Liver (tissue), 9 donors: ENCODE data around the gene NAT8L. TPM values are rescaled to one million over a fixed set of nuclear protein-coding genes. Genes with fewer than 3 reads are reported as not detected.

Source experiments
- DNase-seq: peaks from one replicate; pipeline ENCODE4 v3.0.0-alpha.2; 2017; ENCODE audit warnings: low spot score
- H3K27ac ChIP-seq, 2 donors: one replicate each; pipeline ENCODE4 v1.7.0; 2013; ENCODE audit warnings: inconsistent platforms in 2 of 2, low read length in 2 of 2, control low read depth in 1 of 2, low read depth in 1 of 2, mild to moderate bottlenecking in 1 of 2
- H3K27me3 ChIP-seq, 4 donors: one replicate each; pipeline versions ENCODE4 v1.6.1 to v1.7.0; 2013; ENCODE audit warnings: low read length in 3 of 4, inconsistent platforms in 1 of 4, mild to moderate bottlenecking in 1 of 4, moderate library complexity in 1 of 4; ENCODE audit not compliant: control insufficient read depth in 4 of 4, insufficient read depth in 4 of 4
- H3K36me3 ChIP-seq, 4 donors: one replicate each; pipeline versions ENCODE4 v1.6.1 to v1.7.0; 2013; ENCODE audit warnings: low read length in 3 of 4, mild to moderate bottlenecking in 3 of 4, low read depth in 1 of 4, moderate library complexity in 1 of 4; ENCODE audit not compliant: control insufficient read depth in 4 of 4, insufficient read depth in 3 of 4
- H3K4me1 ChIP-seq, 4 donors: one replicate each; pipeline versions ENCODE4 v1.6.1 to v1.7.0; 2013; ENCODE audit warnings: low read length in 3 of 4, mild to moderate bottlenecking in 3 of 4, moderate library complexity in 1 of 4; ENCODE audit not compliant: control insufficient read depth in 4 of 4, insufficient read depth in 4 of 4
- H3K4me3 ChIP-seq, 3 donors: one replicate each; pipeline versions ENCODE4 v1.6.1 to v1.7.0; 2013; ENCODE audit warnings: low read length in 3 of 3, control low read depth in 1 of 3, low read depth in 1 of 3, mild to moderate bottlenecking in 1 of 3
- H3K9ac ChIP-seq, 2 donors: one replicate each; pipeline ENCODE4 v1.7.0; 2013; ENCODE audit warnings: low read length in 2 of 2, mild to moderate bottlenecking in 2 of 2, moderate library complexity in 2 of 2, control low read depth in 1 of 2, low read depth in 1 of 2
- H3K9me3 ChIP-seq, 4 donors: one replicate each; pipeline versions ENCODE4 v1.6.1 to v1.7.0; 2013; ENCODE audit warnings: low read length in 3 of 4; ENCODE audit not compliant: control insufficient read depth in 4 of 4
- EGR1 ChIP-seq, 2 donors: IDR thresholded peaks; 2 replicates each; pipeline ENCODE4 v1.6.1; 2016 to 2018; ENCODE audit warnings: antibody characterized with exemption in 2 of 2, low read depth in 2 of 2
- FOXA1 ChIP-seq: IDR thresholded peaks from 2 replicates; pipeline ENCODE4 v1.6.1; 2016; ENCODE audit warnings: antibody characterized with exemption
- FOXA2 ChIP-seq: IDR thresholded peaks from 2 replicates; pipeline ENCODE4 v1.6.1; 2016; ENCODE audit warnings: antibody characterized with exemption
- GABPA ChIP-seq, 2 donors: IDR thresholded peaks in 1 of 2; conservative IDR thresholded peaks in 1 of 2; 2 replicates each; pipeline ENCODE4 v1.6.1; 2016; ENCODE audit warnings: antibody characterized with exemption in 2 of 2, mild to moderate bottlenecking in 1 of 2, moderate library complexity in 1 of 2
- HNF4A ChIP-seq, 2 donors: conservative IDR thresholded peaks; 2 replicates each; pipeline ENCODE4 v1.6.1; 2016; ENCODE audit warnings: antibody characterized with exemption in 2 of 2, mild to moderate bottlenecking in 2 of 2
- HNF4G ChIP-seq: IDR thresholded peaks from 2 replicates; pipeline ENCODE4 v1.6.1; 2016; ENCODE audit warnings: antibody characterized with exemption
- JUND ChIP-seq, 2 donors: IDR thresholded peaks; 2 replicates each; pipeline ENCODE4 v1.6.1; 2016; ENCODE audit warnings: antibody characterized with exemption in 2 of 2
- MAX ChIP-seq: IDR thresholded peaks from 2 replicates; pipeline ENCODE4 v1.6.1; 2016; ENCODE audit warnings: antibody characterized with exemption
- NR2F2 ChIP-seq: IDR thresholded peaks from 2 replicates; pipeline ENCODE4 v1.6.1; 2016; ENCODE audit warnings: antibody characterized with exemption
- RAD21 ChIP-seq, 2 donors: IDR thresholded peaks; 2 replicates each; pipeline ENCODE4 v1.6.1; 2016; ENCODE audit warnings: antibody characterized with exemption in 2 of 2, mild to moderate bottlenecking in 2 of 2
- RXRA ChIP-seq, 2 donors: IDR thresholded peaks; 2 replicates each; pipeline ENCODE4 v1.6.1; 2017 to 2018; ENCODE audit warnings: antibody characterized with exemption in 2 of 2, mild to moderate bottlenecking in 1 of 2
- SP1 ChIP-seq: IDR thresholded peaks from 2 replicates; pipeline ENCODE4 v1.6.1; 2018; ENCODE audit warnings: antibody characterized with exemption, mild to moderate bottlenecking
- TAF1 ChIP-seq: conservative IDR thresholded peaks from 2 replicates; pipeline ENCODE4 v1.6.1; 2016; ENCODE audit warnings: antibody characterized with exemption, mild to moderate bottlenecking
- YY1 ChIP-seq: IDR thresholded peaks from 2 replicates; pipeline ENCODE4 v1.6.1; 2016; ENCODE audit warnings: antibody characterized with exemption, mild to moderate bottlenecking
- ZBTB33 ChIP-seq: IDR thresholded peaks from 2 replicates; pipeline ENCODE4 v1.6.1; 2016; ENCODE audit warnings: antibody characterized with exemption
- WGBS: extraction: QIAGEN DNeasy Blood & Tissue Kit; methylation state at CpG from one replicate; pipeline ENCODE4 v1.1.7; 2013; 5-methylcytosine and 5-hydroxymethylcytosine counted together
- polyA plus RNA-seq, 2 donors: library from polyadenylated mRNA; stranded (reverse) in 1 of 2; unstranded in 1 of 2; fragments of 200-250 nt in 1 of 2; fragments of >200 nt in 1 of 2; fragmentation: Nextera tagmentation in 1 of 2; extraction: Ambion mirVana in 1 of 2; gene quantifications; one replicate each; pipeline versions ENCODE4 v1.2.1 to v1.2.3, GENCODE V29; 2013 to 2015
- total RNA-seq, 2 donors: library from RNA; depleted of rRNA; stranded (reverse); fragments of >200 nt; gene quantifications; one replicate each; pipeline ENCODE4 v1.2.3, GENCODE V29; 2014
- TF ChIP-seq, protein P1 (sequence below): IDR thresholded peaks from 2 replicates; pipeline ENCODE4 v1.6.1; 2016; ENCODE audit warnings: antibody characterized with exemption, mild to moderate bottlenecking
- TF ChIP-seq, protein P2 (sequence below): fragments of 150-350 bp; IDR thresholded peaks from 2 replicates; pipeline ENCODE4 v1.5.1; 2017; ENCODE audit warnings: improper control_type of control experiment, low read depth, low read length; ENCODE audit not compliant: missing input control
- TF ChIP-seq, protein P3 (sequence below): IDR thresholded peaks from 2 replicates; pipeline ENCODE4 v1.6.1; 2016; ENCODE audit warnings: antibody characterized with exemption
- donor health status: healthy.
- donor health status: healthy.
- donor health status: healthy.
- donor health status: healthy.
- donor health status: healthy.

Gene NAT8L
- total and polyA plus RNA-seq, 4 donors, result 0.07 to 0.09 (median 0.08) TPM; not detected in 1

GRCh38 chr4:2102045-2102883 is 43.1 kb downstream of the NAT8L start:
- 90% methylated on average over 4 of the region's 4 CpGs for WGBS
- Histone ChIP-seq H3K27ac (no peak overlapping the region), H3K9me3 (peaks cover 0 to 18% (median 3%) of the 10 kb centered on the region in 4 donors), H3K36me3 (no peaks in the 10 kb centered on the region), H3K4me3 (no peak overlapping the region), H3K27me3 (no peaks in the 10 kb centered on the region), H3K9ac (no peak overlapping the region), H3K4me1 (no peaks in the 10 kb centered on the region)
- DNase-seq, result no peak
- TF ChIP-seq, protein P1, sequence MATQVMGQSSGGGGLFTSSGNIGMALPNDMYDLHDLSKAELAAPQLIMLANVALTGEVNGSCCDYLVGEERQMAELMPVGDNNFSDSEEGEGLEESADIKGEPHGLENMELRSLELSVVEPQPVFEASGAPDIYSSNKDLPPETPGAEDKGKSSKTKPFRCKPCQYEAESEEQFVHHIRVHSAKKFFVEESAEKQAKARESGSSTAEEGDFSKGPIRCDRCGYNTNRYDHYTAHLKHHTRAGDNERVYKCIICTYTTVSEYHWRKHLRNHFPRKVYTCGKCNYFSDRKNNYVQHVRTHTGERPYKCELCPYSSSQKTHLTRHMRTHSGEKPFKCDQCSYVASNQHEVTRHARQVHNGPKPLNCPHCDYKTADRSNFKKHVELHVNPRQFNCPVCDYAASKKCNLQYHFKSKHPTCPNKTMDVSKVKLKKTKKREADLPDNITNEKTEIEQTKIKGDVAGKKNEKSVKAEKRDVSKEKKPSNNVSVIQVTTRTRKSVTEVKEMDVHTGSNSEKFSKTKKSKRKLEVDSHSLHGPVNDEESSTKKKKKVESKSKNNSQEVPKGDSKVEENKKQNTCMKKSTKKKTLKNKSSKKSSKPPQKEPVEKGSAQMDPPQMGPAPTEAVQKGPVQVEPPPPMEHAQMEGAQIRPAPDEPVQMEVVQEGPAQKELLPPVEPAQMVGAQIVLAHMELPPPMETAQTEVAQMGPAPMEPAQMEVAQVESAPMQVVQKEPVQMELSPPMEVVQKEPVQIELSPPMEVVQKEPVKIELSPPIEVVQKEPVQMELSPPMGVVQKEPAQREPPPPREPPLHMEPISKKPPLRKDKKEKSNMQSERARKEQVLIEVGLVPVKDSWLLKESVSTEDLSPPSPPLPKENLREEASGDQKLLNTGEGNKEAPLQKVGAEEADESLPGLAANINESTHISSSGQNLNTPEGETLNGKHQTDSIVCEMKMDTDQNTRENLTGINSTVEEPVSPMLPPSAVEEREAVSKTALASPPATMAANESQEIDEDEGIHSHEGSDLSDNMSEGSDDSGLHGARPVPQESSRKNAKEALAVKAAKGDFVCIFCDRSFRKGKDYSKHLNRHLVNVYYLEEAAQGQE, result no peak
- TF ChIP-seq ZBTB33 (no peak), YY1 (no peak), EGR1 (IDR thresholded peaks at IDR 0.05; ENCODE audit: low read depth in 2 of 2) (no peak), TAF1 (no peak), HNF4A (conservative IDR thresholded peaks at IDR 0.05) (no peak), SP1 (no peak), FOXA1 (no peak), HNF4G (no peak), JUND (IDR thresholded peaks at IDR 0.05) (no peak), FOXA2 (no peak), GABPA (IDR thresholded peaks at IDR 0.05 in 1 of 2, conservative IDR thresholded peaks at IDR 0.05 in 1 of 2) (no peak), RXRA (IDR thresholded peaks at IDR 0.05) (no peak), MAX (no peak), RAD21 (IDR thresholded peaks at IDR 0.05) (no peak), NR2F2 (no peak)
- TF ChIP-seq, protein P2, sequence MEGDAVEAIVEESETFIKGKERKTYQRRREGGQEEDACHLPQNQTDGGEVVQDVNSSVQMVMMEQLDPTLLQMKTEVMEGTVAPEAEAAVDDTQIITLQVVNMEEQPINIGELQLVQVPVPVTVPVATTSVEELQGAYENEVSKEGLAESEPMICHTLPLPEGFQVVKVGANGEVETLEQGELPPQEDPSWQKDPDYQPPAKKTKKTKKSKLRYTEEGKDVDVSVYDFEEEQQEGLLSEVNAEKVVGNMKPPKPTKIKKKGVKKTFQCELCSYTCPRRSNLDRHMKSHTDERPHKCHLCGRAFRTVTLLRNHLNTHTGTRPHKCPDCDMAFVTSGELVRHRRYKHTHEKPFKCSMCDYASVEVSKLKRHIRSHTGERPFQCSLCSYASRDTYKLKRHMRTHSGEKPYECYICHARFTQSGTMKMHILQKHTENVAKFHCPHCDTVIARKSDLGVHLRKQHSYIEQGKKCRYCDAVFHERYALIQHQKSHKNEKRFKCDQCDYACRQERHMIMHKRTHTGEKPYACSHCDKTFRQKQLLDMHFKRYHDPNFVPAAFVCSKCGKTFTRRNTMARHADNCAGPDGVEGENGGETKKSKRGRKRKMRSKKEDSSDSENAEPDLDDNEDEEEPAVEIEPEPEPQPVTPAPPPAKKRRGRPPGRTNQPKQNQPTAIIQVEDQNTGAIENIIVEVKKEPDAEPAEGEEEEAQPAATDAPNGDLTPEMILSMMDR, result no peak
- TF ChIP-seq, protein P3, sequence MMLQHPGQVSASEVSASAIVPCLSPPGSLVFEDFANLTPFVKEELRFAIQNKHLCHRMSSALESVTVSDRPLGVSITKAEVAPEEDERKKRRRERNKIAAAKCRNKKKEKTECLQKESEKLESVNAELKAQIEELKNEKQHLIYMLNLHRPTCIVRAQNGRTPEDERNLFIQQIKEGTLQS, result no peak
